Panc1 (cell line): ENCODE data around the gene MAP4K2. TPM values are rescaled to one million over a fixed set of nuclear protein-coding genes. Genes with fewer than 3 reads are reported as not detected.

ENCODE experiments used
- ATAC-seq: fragments of 200-7000 bp; cut with Tn5 transposase; 2 replicates; pipeline ENCODE4 v1.9.1; 2020; ENCODE audit warnings: mild to moderate bottlenecking, moderate library complexity
- BruUV-seq: library from RNA; stranded (reverse); fragments of 400-500 nt; replicated peaks from 2 replicates; lab custom pipeline; 2021; lab: Mats Ljungman, UMichigan
- CTCF ChIA-PET: fragments of 300-600 bp; sonication (Branson Sonifier 250); formaldehyde crosslinking; loops from one replicate; lab custom pipeline; 2022; ENCODE audit warnings: antibody characterized with exemption; lab: Charles Lee
- POLR2A ChIA-PET: fragments of 300-600 bp; sonication (Branson Sonifier 250); formaldehyde crosslinking; loops from one replicate; lab custom pipeline; 2022; ENCODE audit warnings: antibody characterized with exemption; lab: Charles Lee
- DNase-seq: peaks from one replicate; pipeline ENCODE4 v3.0.0-alpha.2; 2010; ENCODE audit warnings: low read depth, low spot score
- H3K27ac ChIP-seq: 2 replicates; pipeline ENCODE4 v1.5.1; 2011; ENCODE audit warnings: mild to moderate bottlenecking, low read length, inconsistent platforms
- H3K27me3 ChIP-seq: fragments of 200-500 bp; sonication (Bioruptor generic); 2 replicates; pipeline ENCODE4 v1.6.0; 2014; ENCODE audit warnings: low read length, inconsistent platforms; ENCODE audit not compliant: control insufficient read depth, insufficient read depth
- H3K36me3 ChIP-seq: fragments of 200-500 bp; sonication (Bioruptor generic); 2 replicates; pipeline ENCODE4 v1.5.1; 2014; ENCODE audit warnings: inconsistent platforms, mild to moderate bottlenecking, low read length, moderate library complexity; ENCODE audit not compliant: control insufficient read depth, insufficient read depth
- H3K4me1 ChIP-seq: 2 replicates; pipeline ENCODE4 v1.5.1; 2011; ENCODE audit warnings: inconsistent platforms, mild to moderate bottlenecking, low read length, moderate library complexity; ENCODE audit not compliant: control insufficient read depth, insufficient read depth
- H3K4me3 ChIP-seq, 2 experiments: 2 replicates each; pipeline ENCODE4 v1.5.1; 2011 to 2012; ENCODE audit warnings: low read depth in 2 of 2, low read length in 2 of 2, mild to moderate bottlenecking in 2 of 2, inconsistent platforms in 1 of 2, moderate library complexity in 1 of 2
- H3K9me3 ChIP-seq: fragments of 200-500 bp; sonication (Bioruptor generic); 2 replicates; pipeline ENCODE4 v1.5.1; 2014; ENCODE audit warnings: low read depth, mild to moderate bottlenecking, inconsistent platforms, low read length, moderate library complexity; ENCODE audit not compliant: control insufficient read depth, insufficient read depth
- POLR2AphosphoS5 ChIP-seq: IDR thresholded peaks from 2 replicates; pipeline ENCODE4 v1.6.1; 2012; ENCODE audit warnings: mild to moderate bottlenecking, low read depth, low read length, moderate library complexity
- SIN3A ChIP-seq: IDR thresholded peaks from 2 replicates; pipeline ENCODE4 v1.6.1; 2012; ENCODE audit warnings: low read depth, mild to moderate bottlenecking, low read length, moderate library complexity, borderline replicate concordance; ENCODE audit not compliant: insufficient read depth
- TCF7L2 ChIP-seq: IDR thresholded peaks from 2 replicates; pipeline ENCODE4 v1.6.1; 2011; ENCODE audit warnings: mild to moderate bottlenecking, low read depth, low read length, inconsistent platforms
- in situ Hi-C: cut with HindIII; loops from 2 replicates; pipeline ENCODE4 v1.10.0; 2016; ENCODE audit warnings: low sequenced_read_pairs, low pct_unique_long_range_greater_than_20kb
- intact Hi-C: fragments of 100-400 bp; cut with micrococcal nuclease; formaldehyde crosslinking; loops from one replicate; pipeline ENCODE4 v1.10.0; 2022; ENCODE audit not compliant: unreplicated experiment
- total RNA-seq: library from RNA; stranded (reverse); gene quantifications from one replicate; pipeline ENCODE4 v1.2.1, GENCODE V29; 2021; ENCODE audit not compliant: unreplicated experiment
- TF ChIP-seq, protein P1 (sequence below), 2 experiments: IDR thresholded peaks; 2 replicates each; pipeline ENCODE4 v1.6.1; 2011 to 2012; ENCODE audit warnings: low read depth in 2 of 2, control low read depth in 1 of 2, low read length in 1 of 2, mild to moderate bottlenecking in 1 of 2, moderate library complexity in 1 of 2; ENCODE audit not compliant: insufficient read depth in 1 of 2
- TF ChIP-seq, protein P2 (sequence below): fragments of 450-650 bp; IDR thresholded peaks from 2 replicates; pipeline ENCODE4 v1.5.1; 2017; ENCODE audit warnings: mild to moderate bottlenecking

MAP4K2 gene
- total RNA-seq, 1 experiment from 2014 or later = 46.4 TPM

DNA sequence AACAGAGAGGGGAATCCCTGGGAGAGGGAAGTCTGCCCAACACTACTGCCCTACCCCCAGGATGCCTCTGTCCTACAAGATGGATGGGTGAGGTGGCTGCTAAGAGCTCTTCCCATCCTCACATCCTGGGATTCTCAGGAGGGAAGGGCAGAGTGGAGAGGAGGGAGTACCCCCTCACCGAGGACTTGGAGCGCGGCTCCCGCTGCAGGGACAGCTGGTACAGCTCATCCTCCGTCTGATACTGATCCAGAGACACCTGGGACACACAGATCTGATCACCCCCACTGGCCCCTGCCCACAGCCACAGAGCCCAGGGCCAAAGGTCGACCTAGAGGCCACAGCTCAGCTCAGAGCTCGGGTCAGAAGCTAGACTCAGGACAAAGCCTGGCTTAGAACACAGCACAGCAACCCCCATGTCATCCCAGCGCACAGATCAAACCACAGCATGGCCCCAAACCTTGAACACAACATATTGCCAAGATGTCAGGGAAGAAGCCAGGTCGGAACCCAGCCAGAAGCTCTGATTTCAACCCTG is 67.2 kb downstream of the MAP4K2 start:
- Histone ChIP-seq H3K4me3 (no peak overlapping the region), H3K27ac (no peak overlapping the region), H3K36me3 (no peaks in the 10 kb centered on the region), H3K9me3 (no peaks in the 10 kb centered on the region), H3K4me1 (no peaks in the 10 kb centered on the region), H3K27me3 (no peaks in the 10 kb centered on the region)
- TF ChIP-seq, protein P1, sequence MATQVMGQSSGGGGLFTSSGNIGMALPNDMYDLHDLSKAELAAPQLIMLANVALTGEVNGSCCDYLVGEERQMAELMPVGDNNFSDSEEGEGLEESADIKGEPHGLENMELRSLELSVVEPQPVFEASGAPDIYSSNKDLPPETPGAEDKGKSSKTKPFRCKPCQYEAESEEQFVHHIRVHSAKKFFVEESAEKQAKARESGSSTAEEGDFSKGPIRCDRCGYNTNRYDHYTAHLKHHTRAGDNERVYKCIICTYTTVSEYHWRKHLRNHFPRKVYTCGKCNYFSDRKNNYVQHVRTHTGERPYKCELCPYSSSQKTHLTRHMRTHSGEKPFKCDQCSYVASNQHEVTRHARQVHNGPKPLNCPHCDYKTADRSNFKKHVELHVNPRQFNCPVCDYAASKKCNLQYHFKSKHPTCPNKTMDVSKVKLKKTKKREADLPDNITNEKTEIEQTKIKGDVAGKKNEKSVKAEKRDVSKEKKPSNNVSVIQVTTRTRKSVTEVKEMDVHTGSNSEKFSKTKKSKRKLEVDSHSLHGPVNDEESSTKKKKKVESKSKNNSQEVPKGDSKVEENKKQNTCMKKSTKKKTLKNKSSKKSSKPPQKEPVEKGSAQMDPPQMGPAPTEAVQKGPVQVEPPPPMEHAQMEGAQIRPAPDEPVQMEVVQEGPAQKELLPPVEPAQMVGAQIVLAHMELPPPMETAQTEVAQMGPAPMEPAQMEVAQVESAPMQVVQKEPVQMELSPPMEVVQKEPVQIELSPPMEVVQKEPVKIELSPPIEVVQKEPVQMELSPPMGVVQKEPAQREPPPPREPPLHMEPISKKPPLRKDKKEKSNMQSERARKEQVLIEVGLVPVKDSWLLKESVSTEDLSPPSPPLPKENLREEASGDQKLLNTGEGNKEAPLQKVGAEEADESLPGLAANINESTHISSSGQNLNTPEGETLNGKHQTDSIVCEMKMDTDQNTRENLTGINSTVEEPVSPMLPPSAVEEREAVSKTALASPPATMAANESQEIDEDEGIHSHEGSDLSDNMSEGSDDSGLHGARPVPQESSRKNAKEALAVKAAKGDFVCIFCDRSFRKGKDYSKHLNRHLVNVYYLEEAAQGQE (IDR thresholded peaks at IDR 0.05; ENCODE audit: insufficient read depth in 1 of 2, low read depth in 2 of 2, low read length in 1 of 2) = no peak
- TF ChIP-seq POLR2AphosphoS5 (no peak), SIN3A (no peak), TCF7L2 (no peak)
- TF ChIP-seq, protein P2, sequence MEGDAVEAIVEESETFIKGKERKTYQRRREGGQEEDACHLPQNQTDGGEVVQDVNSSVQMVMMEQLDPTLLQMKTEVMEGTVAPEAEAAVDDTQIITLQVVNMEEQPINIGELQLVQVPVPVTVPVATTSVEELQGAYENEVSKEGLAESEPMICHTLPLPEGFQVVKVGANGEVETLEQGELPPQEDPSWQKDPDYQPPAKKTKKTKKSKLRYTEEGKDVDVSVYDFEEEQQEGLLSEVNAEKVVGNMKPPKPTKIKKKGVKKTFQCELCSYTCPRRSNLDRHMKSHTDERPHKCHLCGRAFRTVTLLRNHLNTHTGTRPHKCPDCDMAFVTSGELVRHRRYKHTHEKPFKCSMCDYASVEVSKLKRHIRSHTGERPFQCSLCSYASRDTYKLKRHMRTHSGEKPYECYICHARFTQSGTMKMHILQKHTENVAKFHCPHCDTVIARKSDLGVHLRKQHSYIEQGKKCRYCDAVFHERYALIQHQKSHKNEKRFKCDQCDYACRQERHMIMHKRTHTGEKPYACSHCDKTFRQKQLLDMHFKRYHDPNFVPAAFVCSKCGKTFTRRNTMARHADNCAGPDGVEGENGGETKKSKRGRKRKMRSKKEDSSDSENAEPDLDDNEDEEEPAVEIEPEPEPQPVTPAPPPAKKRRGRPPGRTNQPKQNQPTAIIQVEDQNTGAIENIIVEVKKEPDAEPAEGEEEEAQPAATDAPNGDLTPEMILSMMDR = no peak
- ATAC-seq (no peak; the same call in 1 of the 2 replicates), DNase-seq (no peak)
- ChIA-PET CTCF (no interaction called here), POLR2A (no interaction called here)
- in situ Hi-C loops (no loop called here), intact Hi-C loops (no loop called here)
- no TSS peak for BruUV-seq

Other genes with a start within 250 kb of the MAP4K2 start
- gene SLC22A11, start 247.3 kb downstream of the MAP4K2 start, total RNA-seq = not detected
- not detected for gene SLC22A12, start 212.0 kb downstream of the MAP4K2 start, total RNA-seq
- gene NRXN2, start 80.0 kb downstream of the MAP4K2 start, total RNA-seq = 0.15 TPM
- 3.7 TPM for gene RASGRP2, start 59.1 kb downstream of the MAP4K2 start, total RNA-seq
- gene PYGM, start 43.2 kb downstream of the MAP4K2 start, total RNA-seq = 0.39 TPM
- gene SF1, start 24.7 kb downstream of the MAP4K2 start, total RNA-seq = 360 TPM
- gene MEN1, start 7.3 kb upstream of the MAP4K2 start, total RNA-seq = 54.5 TPM
- 4.1 TPM for gene CDC42BPG, start 41.4 kb upstream of the MAP4K2 start, total RNA-seq
- gene EHD1, start 75.4 kb upstream of the MAP4K2 start, total RNA-seq = 186 TPM
- 28.8 TPM for gene ATG2A, start 114.0 kb upstream of the MAP4K2 start, total RNA-seq
- gene PPP2R5B, start 121.5 kb upstream of the MAP4K2 start, total RNA-seq = 14.0 TPM
- gene GPHA2, start 132.7 kb upstream of the MAP4K2 start, total RNA-seq = not detected
- not detected for gene MAJIN, start 168.9 kb upstream of the MAP4K2 start, total RNA-seq
- 1.6 TPM for gene BATF2, start 193.8 kb upstream of the MAP4K2 start, total RNA-seq
- 177 TPM for gene ARL2, start 210.9 kb upstream of the MAP4K2 start, total RNA-seq
- gene SNX15, start 224.2 kb upstream of the MAP4K2 start, total RNA-seq = 51.5 TPM
- gene SAC3D1, start 238.0 kb upstream of the MAP4K2 start, total RNA-seq = 55.6 TPM